ENCODE results near the gene LYPD6B.
A peak's percentile ranks its signal among the peaks of the same experiment; 100 is the strongest.

LYPD6B gene

DNA sequence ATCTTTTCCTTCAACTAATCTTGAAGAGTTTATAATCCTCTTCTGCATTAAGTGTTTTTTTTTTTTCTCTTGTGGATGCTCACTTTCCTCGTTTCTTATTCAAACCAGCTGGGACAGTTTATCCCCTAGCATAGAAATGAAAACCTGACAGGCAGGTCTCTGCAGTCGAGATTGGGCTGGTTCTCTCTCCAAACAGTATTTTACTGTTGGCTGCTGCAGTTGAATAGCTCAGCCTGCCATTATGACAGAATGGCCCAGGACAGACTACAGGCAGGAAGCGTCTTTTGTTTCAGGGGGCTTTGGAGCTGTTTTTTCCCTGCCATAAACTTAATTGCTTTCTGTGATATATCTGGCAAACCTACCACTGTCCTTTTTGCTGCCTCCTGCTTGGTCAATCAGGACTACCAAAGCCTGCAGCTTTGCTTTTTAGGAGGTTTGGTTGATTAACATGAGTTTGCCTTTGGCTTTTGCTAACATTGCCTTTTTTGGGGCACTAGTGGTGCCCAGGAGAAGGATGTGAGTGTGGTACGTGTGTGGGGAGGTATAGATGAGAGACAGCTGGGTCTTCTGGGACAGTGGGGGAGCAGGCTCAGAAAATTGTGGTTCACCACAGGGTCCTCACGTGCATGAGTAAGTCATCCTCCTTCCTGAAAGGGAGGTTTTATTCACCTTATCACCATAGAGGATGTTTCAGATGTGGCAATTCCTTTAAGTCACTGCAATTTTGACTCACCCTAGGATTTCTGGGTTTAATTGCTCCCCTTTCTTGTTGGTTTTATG lies 128.7 kb downstream of the LYPD6B start:
- DNase-seq, result peak; percentile 42 to 60

DNA sequence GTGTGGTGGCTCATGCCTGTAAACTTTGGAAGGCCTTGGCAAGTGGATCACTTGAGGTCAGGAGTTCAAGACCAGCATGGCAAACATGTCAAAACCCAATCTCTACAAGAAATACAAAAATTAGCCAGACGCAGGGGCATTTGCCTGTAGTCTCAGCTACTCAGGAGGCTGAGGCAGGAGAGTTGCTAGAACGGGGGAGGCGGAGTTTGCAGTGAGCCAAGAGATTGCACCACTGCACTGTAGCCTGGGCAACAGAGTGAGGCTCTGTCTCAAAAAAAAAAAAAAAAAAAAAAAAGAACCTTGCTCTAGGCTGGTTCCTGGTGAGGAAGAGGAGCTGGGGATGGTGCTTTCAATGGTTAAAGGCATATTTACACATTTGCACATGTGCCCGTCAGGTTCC lies 129.4 kb downstream of the LYPD6B start:
- DNase-seq, result no peak

DNA sequence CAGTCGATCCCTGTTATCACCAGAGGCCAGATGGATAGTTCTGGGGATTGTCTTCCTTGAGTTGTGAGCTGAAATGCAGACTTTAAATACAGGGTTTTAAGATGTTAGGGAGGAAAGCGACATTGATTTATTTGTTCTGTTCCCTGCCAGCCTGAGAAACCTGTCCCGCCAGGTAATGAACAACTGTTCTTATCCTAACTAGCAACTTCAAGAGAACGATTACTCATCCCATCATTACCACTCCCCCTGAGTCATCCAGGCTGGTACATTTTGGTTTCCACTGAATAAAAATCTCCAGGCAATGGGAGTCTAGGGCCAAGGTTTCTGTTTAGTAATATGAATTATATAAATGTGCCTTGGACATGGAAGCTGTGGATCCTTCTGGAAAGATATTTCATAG lies 131.2 kb downstream of the LYPD6B start:
- DNase-seq, result no peak

DNA sequence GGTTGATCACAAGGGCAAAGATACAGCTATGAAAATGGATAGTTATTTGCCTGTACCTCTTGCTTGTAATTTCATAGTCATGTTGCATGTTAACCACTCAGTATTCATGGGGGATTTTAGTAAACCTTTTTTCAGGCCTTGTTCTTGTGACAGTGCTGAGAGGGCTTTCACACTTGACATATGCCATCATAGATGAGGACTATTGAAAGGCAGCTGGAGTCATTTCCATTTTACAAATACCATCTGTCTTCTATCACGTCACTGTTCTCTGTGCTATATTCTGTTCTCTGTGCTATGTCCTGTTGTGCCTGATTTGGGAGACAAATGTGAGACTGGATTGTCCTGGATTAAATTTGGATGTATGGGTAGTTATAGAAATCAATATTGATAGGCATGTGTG lies 131.7 kb downstream of the LYPD6B start:
- DNase-seq, result no peak

DNA sequence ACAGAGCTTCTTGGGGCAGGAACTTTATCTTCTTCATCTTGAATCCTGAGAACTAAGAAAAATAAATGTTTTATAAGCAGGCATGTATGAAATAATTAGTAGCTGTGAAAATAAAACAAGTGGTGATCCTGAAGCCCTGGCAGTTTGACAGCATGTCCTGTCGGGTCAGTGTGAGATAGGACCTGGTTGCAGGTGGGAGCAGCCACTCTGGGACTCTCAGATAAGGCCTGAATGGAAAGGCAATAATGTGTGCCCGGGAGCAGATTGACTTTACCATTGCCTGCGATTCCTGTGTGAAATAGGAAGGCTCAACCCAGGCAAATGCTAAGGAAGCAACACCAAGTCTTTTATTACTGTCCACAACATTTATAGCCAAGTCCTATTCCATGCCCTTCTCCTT lies 132.4 kb downstream of the LYPD6B start:
- no peak for DNase-seq

DNA sequence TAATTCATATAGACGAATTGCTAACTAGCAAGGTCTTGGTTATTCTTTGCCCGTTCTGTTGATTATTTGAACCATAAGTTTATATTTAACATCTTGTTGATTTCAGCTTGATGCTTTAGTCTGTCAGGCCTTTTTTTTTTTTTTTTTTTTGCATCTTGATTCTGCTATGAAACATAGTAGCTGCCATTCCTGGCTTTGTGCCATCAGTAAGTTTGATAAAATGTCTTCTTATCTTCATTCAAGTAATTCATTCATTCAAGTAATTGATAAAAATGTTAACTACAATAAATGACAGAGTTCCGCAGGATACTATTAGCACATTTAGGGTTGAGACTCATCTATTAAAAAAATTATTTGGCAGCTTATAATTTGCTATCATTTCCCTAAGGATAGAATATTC lies 134.7 kb downstream of the LYPD6B start:
- no peak for DNase-seq

DNA sequence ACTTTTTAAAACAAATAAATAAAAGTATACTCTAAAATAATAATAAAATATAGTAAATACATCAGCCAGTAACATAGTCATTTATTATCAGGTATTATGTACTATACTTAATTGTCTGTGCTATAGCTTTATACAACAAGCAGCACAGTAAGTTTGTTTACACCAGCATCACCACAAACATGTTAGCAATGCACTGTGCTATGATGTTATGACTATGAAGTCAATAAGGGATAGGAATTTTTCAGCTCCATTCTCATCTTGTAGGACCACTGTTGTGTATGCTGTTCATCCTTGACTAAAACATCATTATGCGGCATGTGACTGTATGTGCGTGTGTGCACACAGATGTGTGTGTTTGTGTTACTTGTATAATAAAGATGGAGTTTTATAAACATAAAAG lies 137.5 kb downstream of the LYPD6B start:
- no peak for DNase-seq

DNA sequence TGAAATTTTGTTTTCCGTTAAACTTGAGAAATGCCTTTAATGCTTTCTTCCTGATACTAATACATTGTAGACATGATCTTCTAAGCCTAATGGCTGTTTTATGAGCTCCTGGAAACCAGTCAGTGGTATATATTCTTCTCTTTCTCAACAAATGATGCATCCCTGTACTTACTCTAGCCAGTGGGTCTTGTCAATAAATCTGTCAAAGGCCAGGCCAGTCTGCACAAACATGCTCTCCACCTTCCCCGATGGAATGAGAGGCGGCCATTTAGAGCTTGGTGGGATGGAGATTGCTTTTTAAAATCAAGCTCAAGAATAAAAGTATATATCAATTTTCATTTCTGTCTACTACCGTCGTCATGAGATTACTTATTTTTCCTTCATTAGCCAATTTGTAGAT lies 140.1 kb downstream of the LYPD6B start:
- no peak for DNase-seq

DNA sequence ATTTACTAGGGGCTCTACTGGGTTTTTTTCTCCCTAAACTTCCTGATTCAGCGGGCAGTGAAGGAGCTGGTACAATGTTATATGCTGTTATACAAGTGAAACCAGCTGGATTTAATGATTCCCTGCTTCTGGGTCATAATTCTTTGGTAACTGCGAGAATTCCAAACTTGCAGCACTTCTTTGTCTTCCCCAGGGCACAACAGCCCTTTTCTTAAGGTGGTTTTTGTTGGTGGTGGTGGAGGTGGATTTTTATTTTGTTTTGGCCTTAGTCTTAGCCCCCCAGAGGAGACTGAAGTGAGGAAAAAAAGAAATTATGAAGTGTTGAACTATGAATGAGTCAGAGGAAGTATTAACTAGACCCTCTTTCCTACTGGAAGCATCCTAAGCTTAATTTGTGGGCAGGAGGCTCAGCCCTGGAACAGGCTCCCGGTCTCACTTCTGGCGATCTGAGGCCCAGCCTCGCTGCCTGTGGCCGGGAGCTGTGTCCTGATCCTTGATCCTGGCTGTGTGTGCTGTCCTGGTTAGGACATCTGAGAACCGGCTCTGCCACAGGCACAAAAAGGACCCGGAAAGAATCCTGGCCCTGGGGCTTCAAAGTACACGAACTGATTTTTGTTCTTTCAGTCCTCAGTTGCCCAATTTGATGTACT lies 141.9 kb downstream of the LYPD6B start:
- no peak for DNase-seq

DNA sequence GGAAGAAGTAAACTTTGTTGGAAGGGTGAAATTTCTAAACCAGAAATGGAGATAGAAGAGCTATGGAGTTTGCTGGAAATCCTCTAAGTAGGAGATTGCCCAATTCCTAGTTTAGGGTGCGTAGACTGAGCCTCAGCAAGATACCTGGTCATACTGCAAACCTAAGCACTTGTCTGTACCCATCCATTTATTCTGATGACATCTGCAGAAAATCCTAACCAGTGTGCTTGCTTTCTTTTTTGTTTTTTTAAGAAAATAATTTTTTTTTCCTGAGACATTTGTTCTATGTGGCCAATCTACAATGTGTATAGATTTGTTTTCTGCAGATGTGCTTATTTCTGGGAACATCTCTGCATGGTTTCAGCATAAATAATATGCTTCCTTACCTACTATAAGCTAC lies 144.7 kb downstream of the LYPD6B start:
- no peak for DNase-seq

DNA sequence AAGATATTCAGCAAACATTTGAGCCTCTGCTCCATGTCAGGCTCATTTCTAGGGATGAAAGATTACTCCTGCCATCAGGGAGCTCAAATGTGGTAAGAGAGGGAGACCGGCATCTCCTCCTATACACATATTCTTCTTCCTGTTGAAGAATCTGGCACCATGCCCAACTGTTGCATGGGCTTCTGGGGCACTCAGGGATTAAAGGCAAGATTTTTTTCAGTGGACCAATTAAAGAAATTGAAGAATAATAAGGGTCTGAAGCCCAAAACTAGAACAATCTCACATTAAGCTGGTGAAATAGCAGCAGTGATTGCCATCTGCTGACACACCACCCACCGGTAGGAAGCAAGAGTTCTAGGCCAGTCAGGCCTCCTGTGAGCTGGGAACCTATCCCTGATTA lies 146.5 kb downstream of the LYPD6B start:
- DNase-seq, result no peak

DNA sequence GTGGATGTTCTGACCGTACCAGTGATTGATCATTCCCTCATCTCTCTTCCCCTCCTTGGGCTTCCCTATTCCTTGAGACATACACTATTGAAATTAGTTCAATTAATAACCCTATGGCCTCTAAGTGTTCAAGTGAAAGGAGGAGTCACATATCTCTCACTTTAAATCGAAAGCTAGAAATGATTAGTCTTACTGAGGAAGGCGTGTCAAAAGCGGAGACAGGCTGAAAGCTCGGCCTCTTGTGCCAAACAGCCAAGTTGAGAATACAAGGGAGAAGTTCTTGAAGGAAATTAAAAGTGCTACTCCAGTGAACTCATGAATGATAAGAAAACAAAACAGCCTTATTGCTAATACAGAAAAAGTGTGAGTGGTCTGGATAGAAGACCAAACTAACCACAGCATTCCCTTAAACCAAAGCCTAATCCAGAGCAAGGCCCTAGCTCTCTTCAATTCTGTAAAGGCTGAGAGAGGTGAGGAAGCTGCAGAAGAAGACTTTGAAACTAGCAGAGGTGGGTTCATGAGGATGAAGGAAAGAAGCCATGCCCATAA lies 147.5 kb downstream of the LYPD6B start:
- DNase-seq, result no peak

DNA sequence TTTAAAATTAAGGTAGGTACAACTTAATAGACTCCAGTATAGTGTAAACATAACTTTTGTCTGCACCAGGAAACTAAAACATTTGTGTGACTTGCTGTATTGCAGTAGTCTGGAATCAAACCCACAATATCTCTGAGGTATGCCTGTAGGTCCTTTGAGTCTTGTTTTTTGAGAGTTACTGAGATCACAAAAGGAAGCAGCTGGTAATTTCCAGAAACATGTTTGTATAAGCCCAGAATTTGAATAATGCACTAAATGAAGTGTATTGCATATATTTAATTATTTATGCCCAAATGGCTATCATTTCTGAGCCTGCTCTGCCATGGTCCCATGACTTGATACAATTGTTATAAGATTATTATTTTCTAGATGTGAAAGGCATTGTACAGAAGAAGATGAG lies 148.6 kb downstream of the LYPD6B start:
- no peak for DNase-seq

DNA sequence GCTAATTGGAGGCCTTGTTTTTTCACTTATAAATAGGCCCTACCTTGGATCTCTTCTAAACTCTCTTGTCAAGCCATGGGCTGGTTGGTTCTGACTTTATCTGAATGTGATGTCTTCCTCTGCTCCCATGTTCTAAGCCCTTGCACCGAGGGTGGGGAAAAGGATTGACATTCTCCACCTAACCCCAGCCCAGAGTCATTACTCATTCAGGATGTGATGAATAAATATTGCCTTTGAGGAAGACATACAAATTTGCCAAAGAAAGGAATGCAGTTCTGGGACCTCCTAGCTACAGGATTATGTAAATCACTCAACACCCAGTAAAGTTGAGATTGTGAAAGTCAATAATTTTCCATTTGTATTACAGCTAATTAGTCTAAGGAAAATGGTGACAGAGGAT lies 149.8 kb downstream of the LYPD6B start:
- no peak for DNase-seq

DNA sequence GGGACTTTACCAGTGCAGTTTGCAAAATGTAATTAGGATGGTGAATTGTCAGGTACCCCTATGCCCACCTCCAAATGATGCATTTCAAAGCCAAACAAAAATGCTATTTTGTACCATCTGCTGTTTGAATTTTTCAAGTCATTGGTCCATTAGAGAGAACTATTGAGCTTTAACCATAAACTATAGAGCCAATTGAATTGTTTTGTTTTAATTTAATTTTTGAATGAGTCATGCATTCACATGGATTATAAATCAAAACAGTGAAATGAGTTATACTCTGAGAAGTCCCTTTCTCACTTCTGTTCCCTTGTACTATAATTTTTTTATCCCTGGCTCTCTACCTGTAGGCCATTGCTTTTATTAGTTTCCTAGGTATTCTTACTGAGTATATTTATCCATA lies 151.3 kb downstream of the LYPD6B start:
- DNase-seq, result no peak

DNA sequence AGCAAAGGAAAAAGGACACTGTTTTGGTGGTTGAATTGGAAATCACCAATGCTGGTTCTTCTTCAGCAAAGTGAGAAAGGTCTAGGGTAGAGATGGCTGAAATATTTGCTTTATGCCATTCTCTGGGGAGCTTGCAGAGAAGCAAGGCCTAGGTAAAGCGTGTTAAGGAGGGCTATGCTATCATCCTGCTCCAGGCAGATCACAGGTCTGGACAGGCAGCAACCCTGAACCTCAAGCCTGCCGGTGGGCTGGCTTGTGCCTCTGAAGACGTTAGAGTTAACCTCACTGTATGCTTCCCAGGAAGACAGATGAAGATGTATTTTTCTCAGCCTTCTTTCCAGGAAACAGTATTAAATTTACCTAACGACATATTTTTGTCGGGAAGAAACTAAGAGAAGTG lies 153.4 kb downstream of the LYPD6B start:
- DNase-seq, result no peak

DNA sequence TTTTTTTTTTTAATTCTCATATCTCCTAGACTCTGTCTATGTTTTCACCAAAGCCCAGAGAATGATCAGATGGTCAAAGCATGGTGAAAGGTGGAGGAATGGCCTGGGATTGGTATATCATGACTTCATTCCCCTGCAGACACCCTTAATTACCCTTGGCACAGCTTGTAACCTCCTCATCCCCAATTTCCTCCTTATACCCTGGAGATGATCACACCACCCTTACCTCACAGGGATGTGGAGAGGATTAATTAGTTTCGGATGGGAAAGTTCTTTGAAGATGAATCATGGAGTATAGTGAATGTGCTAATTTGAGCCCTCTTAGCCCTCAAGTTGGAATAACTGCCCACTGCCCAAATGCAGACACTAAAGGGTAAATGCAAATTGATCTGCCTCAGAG lies 153.9 kb downstream of the LYPD6B start:
- DNase-seq, result no peak

DNA sequence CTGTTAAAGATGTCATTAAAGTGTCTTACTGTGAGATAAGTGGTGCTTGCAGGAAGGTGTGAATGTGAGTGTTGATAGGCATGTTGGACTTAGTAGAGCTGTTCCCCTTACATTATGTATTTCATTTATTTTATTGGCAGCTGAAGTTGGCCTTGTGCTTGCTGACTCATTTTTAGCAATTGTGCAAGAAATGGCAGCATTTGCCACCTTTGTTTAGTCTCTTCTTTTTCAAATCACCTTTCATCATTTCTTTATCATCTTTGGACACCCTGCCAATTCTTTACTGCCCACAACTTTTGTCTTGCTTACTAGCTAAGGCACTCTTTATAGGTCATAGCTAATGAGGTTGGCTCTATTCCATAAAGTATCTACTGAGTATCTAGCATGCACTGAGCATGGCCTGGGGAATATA lies 161.6 kb downstream of the LYPD6B start:
- no peak for DNase-seq

DNA sequence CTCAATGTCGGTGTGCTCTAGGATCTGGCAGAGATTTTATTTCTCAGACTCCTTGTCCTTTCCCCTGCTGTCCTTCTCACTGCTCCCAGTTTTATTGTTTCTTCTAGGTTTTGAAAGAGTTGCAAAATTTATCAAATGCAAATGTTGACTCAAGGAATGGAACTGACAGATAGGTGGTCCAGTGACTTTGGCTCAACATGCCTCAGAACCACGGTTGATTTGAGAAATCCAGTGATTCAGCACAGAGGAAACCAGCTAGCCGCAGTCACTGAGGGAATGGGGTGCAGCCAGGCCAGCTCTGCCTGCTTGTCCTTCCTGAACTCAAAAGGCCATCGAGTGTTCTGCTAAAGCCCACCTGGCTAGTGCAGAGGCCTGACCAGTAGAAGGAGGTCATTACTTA lies 166.2 kb downstream of the LYPD6B start:
- no peak for DNase-seq

DNA sequence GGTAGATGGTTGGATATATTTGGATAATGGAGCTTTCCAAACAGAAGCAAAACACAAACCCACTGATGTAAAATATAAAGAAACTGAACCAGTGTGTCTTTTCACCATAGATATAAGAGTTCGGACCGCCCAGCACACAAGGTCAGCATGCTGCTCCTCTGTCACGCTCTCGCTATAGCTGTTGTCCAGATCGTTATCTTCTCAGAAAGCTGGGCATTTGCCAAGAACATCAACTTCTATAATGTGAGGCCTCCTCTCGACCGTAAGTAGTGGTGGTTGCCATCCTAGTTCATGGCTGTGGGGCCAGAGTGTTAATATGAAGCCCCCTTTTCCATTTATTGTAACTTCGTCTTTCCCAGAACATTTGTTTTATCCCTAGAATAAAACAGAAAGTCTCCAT lies 166.6 kb downstream of the LYPD6B start:
- no peak for DNase-seq

DNA sequence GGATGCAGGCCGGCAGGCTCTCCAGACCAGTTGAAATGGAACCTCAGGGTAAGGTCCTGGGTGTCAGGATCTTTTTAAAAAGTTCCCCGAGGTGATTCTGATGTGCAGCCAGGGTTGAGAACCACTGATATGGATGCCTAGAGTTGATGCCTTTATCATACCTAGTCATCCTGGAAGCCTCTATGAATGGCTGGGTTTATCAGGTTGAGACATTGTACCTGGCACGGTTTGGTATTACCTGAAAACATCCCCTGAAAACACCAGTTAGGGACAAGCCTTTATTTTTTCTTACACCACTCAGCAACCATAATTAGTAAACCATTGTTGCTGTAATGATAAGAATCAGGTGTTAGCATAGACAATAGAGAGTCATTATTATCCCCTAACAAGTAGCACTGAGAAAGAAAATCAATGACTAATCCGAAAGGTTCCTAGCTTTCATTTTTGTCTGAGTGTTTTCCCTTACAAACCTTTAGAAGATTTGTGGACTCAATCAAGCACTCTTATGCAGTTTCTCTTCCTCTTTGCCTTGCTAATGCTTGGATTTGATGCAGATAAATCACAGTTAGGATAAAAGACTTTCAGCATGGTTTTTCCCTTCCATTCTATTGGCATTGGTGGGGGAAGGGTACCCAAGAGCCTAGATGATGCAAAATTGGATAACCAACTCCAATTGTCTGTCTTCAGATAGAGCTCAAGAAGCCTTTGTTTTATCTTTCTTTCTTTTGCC lies 175.4 kb downstream of the LYPD6B start:
- no peak for DNase-seq

DNA sequence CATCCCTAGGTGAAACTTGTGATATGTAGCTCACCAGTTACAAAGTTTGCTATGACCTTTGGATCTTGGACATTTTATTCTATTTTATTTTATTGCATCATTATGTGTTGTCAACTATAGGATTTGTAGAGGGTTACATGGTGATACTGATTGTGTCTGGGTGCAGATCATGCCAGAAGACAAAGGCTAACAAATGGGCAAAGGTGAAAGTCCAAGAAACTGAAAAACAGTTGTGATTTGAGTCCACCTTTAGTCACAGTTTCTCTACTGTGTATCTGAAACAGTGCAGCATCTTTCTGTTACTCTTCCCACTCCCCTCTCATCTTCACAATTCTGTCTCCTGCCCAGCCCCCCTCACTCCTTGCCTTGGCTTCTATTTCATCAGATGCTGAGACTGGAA lies 180.0 kb downstream of the LYPD6B start:
- DNase-seq, result no peak

DNA sequence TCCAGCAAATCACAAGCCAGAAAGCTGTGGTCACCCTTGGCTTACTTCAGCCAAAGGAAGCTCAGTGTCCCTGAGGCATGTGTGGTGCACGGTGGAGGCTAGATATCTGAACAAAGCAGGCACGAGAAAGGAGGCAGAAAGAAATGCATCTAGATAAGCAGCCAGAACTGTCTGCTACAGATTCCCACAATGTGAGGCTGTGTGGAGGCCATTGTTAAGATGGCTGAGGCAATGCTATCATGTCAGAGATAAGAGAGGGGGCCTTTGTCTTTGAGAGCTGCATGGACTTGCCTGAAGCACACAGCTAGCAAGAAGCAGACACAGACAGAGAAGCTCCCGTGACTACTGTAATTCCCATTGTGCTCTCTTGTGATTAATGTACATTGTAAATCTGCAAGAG lies 181.4 kb downstream of the LYPD6B start:
- no peak for DNase-seq

DNA sequence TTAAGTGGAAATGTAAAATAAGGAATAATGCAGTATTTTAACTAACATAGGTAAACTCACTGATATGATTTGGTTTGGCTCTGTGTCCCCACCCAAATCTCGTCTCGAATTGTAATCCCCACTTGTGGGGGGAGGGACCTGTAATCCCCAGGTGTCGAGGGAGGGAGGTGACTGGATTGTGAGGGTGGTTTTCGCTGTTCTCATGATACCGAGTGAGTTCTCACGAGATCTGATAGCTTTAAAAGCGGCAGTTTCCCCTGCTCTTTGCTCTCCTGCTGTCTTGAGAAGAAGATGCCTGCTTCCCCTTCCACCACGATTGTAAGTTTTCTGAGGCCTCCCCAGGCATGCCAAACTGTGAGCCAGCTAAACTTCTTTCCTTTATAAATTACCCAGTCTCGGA lies 182.5 kb downstream of the LYPD6B start:
- DNase-seq, result no peak

Measured in activated T-cell treated with anti-CD3 and anti-CD28 coated beads, Interleukin-2, amount 50 U/mL, for 48 hours (primary cell).